ENCODE results near the gene GLIS1. TPM values are rescaled to one million over a fixed set of nuclear protein-coding genes. Genes with fewer than 3 reads are reported as not detected.
A peak's percentile ranks its signal among the peaks of the same experiment; 100 is the strongest.

GLIS1 gene
- total RNA-seq, 1 experiment from 2014 or later: 1.2 TPM

DNA sequence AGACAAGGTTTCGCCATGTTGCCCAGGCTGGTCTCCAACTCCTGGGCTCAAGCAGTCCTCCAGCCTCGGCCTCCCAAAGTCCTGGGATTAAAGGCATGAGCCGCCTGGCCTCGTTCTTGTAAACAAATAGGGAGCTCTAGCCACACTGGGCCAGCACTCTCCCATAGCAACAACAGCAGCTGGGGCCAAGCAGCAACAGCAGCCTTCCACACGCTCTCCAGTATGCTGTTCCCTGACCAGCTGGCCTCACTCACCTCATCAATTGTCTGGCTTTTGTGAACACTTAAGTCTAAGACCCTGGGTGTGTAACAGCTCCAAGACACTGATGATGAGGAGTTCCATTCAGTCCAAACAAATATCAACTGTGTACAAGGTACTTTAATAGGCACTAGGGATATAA, 16.9 kb upstream of the GLIS1 start:
- H3K9me3 ChIP-seq (replicated peaks): no peaks in the 10 kb centered on the region
- no peaks in the 10 kb centered on the region; the same call in 1 of the 2 replicates for H3K27me3 ChIP-seq (replicated peaks)
- no peaks in the 10 kb centered on the region for H3K4me1 ChIP-seq (replicated peaks)
- DNase-seq (ENCODE audit: low read depth in 1 of 2, low spot score in 2 of 2): no peak
- no peak overlapping the region for H3K27ac ChIP-seq
- no peak overlapping the region for H3K4me3 ChIP-seq
- no peaks in the 10 kb centered on the region for H3K36me3 ChIP-seq

- DNase-seq (ENCODE audit: low read depth in 1 of 2, low spot score in 2 of 2): peak; percentile 58 to 60
- no peaks in the 10 kb centered on the region for H3K36me3 ChIP-seq
- H3K27me3 ChIP-seq (replicated peaks): no peaks in the 10 kb centered on the region; the same call in 1 of the 2 replicates
- H3K4me1 ChIP-seq (replicated peaks): no peaks in the 10 kb centered on the region
- H3K4me3 ChIP-seq: no peak overlapping the region
- H3K27ac ChIP-seq: no peak overlapping the region
- H3K9me3 ChIP-seq (replicated peaks): no peaks in the 10 kb centered on the region
These were observed 15.7 kb upstream of the GLIS1 start for GRCh38 chr1:53754484-53755312.

GRCh38 chr1:53752281-53752680, 13.3 kb upstream of the GLIS1 start:
- Histone ChIP-seq H3K4me3 (no peak overlapping the region), H3K9me3 (replicated peaks) (no peaks in the 10 kb centered on the region), H3K27ac (no peak overlapping the region), H3K36me3 (no peaks in the 10 kb centered on the region), H3K27me3 (replicated peaks) (no peaks in the 10 kb centered on the region; the same call in 1 of the 2 replicates), H3K4me1 (replicated peaks) (no peaks in the 10 kb centered on the region)
- no peak for DNase-seq (ENCODE audit: low read depth in 1 of 2, low spot score in 2 of 2)

GRCh38 chr1:53747841-53748240, 8.9 kb upstream of the GLIS1 start:
- no peaks in the 10 kb centered on the region for H3K27me3 ChIP-seq (replicated peaks)
- no peaks in the 10 kb centered on the region for H3K4me1 ChIP-seq (replicated peaks)
- no peaks in the 10 kb centered on the region for H3K36me3 ChIP-seq
- H3K4me3 ChIP-seq: no peak overlapping the region
- no peak for DNase-seq (ENCODE audit: low read depth in 1 of 2, low spot score in 2 of 2)
- 0 out of 2 replicates have a peak, but pooled peaks cover 5% of the 10 kb centered on the region for H3K9me3 ChIP-seq (replicated peaks)
- no peak overlapping the region for H3K27ac ChIP-seq

DNA sequence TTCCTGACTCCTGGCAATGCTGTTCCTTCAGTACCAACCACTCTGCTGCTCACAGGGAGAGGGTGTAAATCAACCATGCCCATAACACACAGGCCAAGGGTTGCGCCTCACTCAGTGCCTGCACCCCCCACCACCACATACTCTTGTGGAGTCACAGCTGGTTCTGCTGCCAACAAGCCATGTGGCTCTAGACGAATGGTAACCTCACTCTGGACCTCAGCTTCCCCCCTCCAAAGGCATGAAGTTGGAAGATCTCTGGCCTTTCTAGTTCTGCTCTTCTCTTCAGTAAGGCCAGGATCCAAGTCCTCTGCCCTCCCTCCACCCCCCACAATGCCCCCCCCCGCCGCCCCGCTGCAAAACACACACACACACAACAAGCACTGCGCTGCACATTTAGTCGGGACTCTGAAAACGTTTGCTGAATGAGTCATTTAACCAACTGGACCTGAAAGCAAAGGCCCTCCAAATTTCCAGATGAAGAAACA, 1.7 kb upstream of the GLIS1 start:
- Histone ChIP-seq H3K9me3 (replicated peaks) (0 out of 2 replicates have a peak, but pooled peaks cover 5% of the 10 kb centered on the region), H3K27me3 (replicated peaks) (no peaks in the 10 kb centered on the region), H3K4me1 (replicated peaks) (peaks cover 35% of the 10 kb centered on the region), H3K27ac (peak overlapping the region; percentile 61), H3K4me3 (no peak overlapping the region), H3K36me3 (0 out of 2 replicates have a peak, but pooled peaks cover 4% of the 10 kb centered on the region)
- peak; percentile 75 for DNase-seq (ENCODE audit: low read depth in 1 of 2, low spot score in 2 of 2)

GRCh38 chr1:53738205-53739108, 507 bp downstream of the GLIS1 start:
- Histone ChIP-seq H3K27ac (peak overlapping the region; percentile 36; the same call in 1 of the 2 replicates), H3K9me3 (replicated peaks) (0 out of 2 replicates have a peak, but pooled peaks cover 5% of the 10 kb centered on the region), H3K36me3 (0 out of 2 replicates have a peak, but pooled peaks cover 4% of the 10 kb centered on the region), H3K27me3 (replicated peaks) (no peaks in the 10 kb centered on the region), H3K4me1 (replicated peaks) (peaks cover 57% of the 10 kb centered on the region), H3K4me3 (peak overlapping the region; percentile 85)
- no peak for DNase-seq (ENCODE audit: low read depth in 1 of 2, low spot score in 2 of 2)

GRCh38 chr1:53737648-53738204, 1.2 kb downstream of the GLIS1 start:
- H3K4me1 ChIP-seq (replicated peaks): peaks cover 61% of the 10 kb centered on the region
- H3K4me3 ChIP-seq: no peak overlapping the region
- no peak for DNase-seq (ENCODE audit: low read depth in 1 of 2, low spot score in 2 of 2)
- H3K27ac ChIP-seq: no peak overlapping the region
- 0 out of 2 replicates have a peak, but pooled peaks cover 4% of the 10 kb centered on the region for H3K36me3 ChIP-seq
- no peaks in the 10 kb centered on the region for H3K27me3 ChIP-seq (replicated peaks)
- no peaks in the 10 kb centered on the region for H3K9me3 ChIP-seq (replicated peaks)

DNA sequence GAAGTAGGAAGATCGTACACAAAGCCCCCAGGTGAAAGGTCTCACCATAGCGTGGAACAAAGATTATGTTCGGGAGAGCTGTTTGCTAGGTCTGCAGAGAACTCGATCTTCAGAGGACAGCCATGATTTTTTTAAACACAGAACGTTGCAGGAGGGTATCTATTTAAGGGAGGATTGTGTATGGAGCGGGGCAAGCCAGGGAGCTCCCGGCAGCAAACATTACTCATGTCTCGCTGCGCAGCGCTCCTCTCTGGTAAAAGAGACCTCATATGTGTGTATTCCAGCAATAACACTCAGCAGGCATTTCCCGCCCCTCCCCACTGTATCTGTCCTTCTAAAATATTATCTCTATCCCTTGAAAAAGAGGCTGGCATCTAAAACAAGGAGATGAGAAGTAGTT, 2.7 kb downstream of the GLIS1 start:
- 0 out of 2 replicates have a peak, but pooled peaks cover 4% of the 10 kb centered on the region for H3K36me3 ChIP-seq
- DNase-seq (ENCODE audit: low read depth in 1 of 2, low spot score in 2 of 2): no peak
- H3K27me3 ChIP-seq (replicated peaks): no peaks in the 10 kb centered on the region
- H3K27ac ChIP-seq: no peak overlapping the region
- peaks cover 69% of the 10 kb centered on the region for H3K4me1 ChIP-seq (replicated peaks)
- H3K9me3 ChIP-seq (replicated peaks): no peaks in the 10 kb centered on the region
- no peak overlapping the region for H3K4me3 ChIP-seq

GRCh38 chr1:53735681-53736080, 3.3 kb downstream of the GLIS1 start:
- H3K4me3 ChIP-seq: no peak overlapping the region
- H3K4me1 ChIP-seq (replicated peaks): peaks cover 64% of the 10 kb centered on the region
- no peaks in the 10 kb centered on the region for H3K27me3 ChIP-seq (replicated peaks)
- H3K27ac ChIP-seq: no peak overlapping the region
- 0 out of 2 replicates have a peak, but pooled peaks cover 4% of the 10 kb centered on the region for H3K36me3 ChIP-seq
- DNase-seq (ENCODE audit: low read depth in 1 of 2, low spot score in 2 of 2): no peak
- no peaks in the 10 kb centered on the region for H3K9me3 ChIP-seq (replicated peaks)

DNA sequence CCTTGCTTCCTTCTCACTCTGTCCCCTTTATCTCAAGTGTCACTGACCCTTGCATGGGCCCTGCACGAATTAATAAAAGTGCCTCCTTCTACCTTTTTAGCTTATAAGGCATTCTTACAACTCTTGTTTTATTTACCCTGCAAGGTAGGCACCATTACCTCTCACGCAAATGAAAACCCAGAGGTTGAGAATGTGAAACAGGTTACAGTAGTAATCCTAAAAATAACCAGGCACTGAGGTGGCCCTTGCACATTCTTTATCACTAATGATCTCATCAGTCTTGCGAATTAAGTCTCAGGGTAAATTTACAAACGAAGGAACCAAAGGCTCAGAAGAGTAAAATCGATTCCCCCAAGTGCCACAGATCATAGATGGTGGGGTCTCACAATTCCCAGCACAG, 3.7 kb downstream of the GLIS1 start:
- peak overlapping the region; percentile 90; the same call in 1 of the 2 replicates for H3K27ac ChIP-seq
- H3K27me3 ChIP-seq (replicated peaks): no peaks in the 10 kb centered on the region
- H3K4me3 ChIP-seq: no peak overlapping the region
- H3K36me3 ChIP-seq: 0 out of 2 replicates have a peak, but pooled peaks cover 4% of the 10 kb centered on the region
- H3K4me1 ChIP-seq (replicated peaks): peaks cover 60% of the 10 kb centered on the region
- H3K9me3 ChIP-seq (replicated peaks): no peaks in the 10 kb centered on the region
- no peak for DNase-seq (ENCODE audit: low read depth in 1 of 2, low spot score in 2 of 2)

GRCh38 chr1:53734650-53735211, 4.2 kb downstream of the GLIS1 start:
- H3K4me1 ChIP-seq (replicated peaks): peaks cover 54% of the 10 kb centered on the region
- H3K4me3 ChIP-seq: no peak overlapping the region

DNA sequence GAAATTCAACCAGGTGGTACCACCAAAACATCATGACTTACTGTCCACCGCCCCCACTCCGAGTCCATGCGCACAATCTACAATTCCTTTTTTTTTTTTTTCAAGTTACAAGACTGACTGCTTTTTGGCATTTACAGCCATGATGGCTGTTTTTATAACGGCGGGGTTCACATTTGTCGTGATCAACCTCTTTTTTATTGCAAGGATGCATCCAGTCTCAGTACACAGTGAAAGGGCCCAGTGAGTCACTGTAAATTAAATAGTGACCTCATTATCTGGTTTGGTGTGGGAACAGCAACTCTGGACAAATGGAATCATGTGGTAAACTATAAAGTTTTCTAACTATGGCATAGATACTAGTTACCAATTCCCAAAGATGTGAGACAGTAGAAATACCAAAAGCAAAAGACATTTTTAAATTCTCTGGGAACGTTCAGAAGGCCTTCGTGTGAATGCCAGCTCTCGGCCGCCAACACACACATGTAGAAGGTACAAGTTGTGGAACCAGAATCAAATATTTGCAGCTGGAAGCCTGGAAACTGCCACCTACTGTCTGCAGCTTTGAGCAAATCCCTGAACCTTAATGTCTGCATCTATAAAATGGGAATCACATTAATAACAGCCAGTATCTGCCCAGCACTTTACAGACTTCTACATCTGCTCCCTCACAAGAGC, 4.9 kb downstream of the GLIS1 start:
- no peaks in the 10 kb centered on the region for H3K27me3 ChIP-seq (replicated peaks)
- 0 out of 2 replicates have a peak, but pooled peaks cover 4% of the 10 kb centered on the region for H3K36me3 ChIP-seq
- peaks cover 50% of the 10 kb centered on the region for H3K4me1 ChIP-seq (replicated peaks)
- no peak overlapping the region for H3K4me3 ChIP-seq
- peak overlapping the region; percentile 90 for H3K27ac ChIP-seq
- H3K9me3 ChIP-seq (replicated peaks): no peaks in the 10 kb centered on the region
- peak in 1 of 2 experiments; percentile 84 for DNase-seq (ENCODE audit: low read depth in 1 of 2, low spot score in 2 of 2)

More at GRCh38 chr1:53734650-53735211, 4.2 kb downstream of the GLIS1 start:
- Histone ChIP-seq H3K27ac (peak overlapping the region; percentile 90), H3K27me3 (replicated peaks) (no peaks in the 10 kb centered on the region), H3K36me3 (0 out of 2 replicates have a peak, but pooled peaks cover 4% of the 10 kb centered on the region), H3K9me3 (replicated peaks) (no peaks in the 10 kb centered on the region)
- no peak for DNase-seq (ENCODE audit: low read depth in 1 of 2, low spot score in 2 of 2)
